Astrocyte (in vitro differentiated cells and primary cell): ENCODE measurements around the gene ZBTB16.

Experiments
- EZH2 ChIP-seq: IDR thresholded peaks from 2 replicates; pipeline ENCODE4 v1.6.1; 2012; ENCODE audit warnings: mild to moderate bottlenecking, low read length, inconsistent platforms; ENCODE audit not compliant: insufficient read depth
- TF ChIP-seq, protein P1 (sequence below): IDR thresholded peaks from 2 replicates; pipeline ENCODE4 v1.5.1; 2011; ENCODE audit warnings: low read depth, mild to moderate bottlenecking, inconsistent platforms, low read length, moderate library complexity; ENCODE audit not compliant: insufficient read depth

DNA sequence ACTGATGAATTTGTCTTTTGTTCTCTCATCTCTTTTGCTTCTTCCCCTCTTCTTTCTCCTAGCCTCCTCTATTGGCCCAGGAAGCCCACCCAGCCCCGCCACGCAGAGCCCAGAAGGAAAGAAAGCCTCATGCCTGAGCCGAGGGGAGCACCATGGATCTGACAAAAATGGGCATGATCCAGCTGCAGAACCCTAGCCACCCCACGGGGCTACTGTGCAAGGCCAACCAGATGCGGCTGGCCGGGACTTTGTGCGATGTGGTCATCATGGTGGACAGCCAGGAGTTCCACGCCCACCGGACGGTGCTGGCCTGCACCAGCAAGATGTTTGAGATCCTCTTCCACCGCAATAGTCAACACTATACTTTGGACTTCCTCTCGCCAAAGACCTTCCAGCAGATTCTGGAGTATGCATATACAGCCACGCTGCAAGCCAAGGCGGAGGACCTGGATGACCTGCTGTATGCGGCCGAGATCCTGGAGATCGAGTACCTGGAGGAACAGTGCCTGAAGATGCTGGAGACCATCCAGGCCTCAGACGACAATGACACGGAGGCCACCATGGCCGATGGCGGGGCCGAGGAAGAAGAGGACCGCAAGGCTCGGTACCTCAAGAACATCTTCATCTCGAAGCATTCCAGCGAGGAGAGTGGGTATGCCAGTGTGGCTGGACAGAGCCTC is 3.8 kb downstream of the ZBTB16 start:
- TF ChIP-seq, protein P1, sequence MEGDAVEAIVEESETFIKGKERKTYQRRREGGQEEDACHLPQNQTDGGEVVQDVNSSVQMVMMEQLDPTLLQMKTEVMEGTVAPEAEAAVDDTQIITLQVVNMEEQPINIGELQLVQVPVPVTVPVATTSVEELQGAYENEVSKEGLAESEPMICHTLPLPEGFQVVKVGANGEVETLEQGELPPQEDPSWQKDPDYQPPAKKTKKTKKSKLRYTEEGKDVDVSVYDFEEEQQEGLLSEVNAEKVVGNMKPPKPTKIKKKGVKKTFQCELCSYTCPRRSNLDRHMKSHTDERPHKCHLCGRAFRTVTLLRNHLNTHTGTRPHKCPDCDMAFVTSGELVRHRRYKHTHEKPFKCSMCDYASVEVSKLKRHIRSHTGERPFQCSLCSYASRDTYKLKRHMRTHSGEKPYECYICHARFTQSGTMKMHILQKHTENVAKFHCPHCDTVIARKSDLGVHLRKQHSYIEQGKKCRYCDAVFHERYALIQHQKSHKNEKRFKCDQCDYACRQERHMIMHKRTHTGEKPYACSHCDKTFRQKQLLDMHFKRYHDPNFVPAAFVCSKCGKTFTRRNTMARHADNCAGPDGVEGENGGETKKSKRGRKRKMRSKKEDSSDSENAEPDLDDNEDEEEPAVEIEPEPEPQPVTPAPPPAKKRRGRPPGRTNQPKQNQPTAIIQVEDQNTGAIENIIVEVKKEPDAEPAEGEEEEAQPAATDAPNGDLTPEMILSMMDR = no peak
- no peak for TF ChIP-seq EZH2
